Measurements from ENCODE around the gene KDM4B.

The KDM4B gene

GRCh38 chr19:4988770-4989251, 19.9 kb downstream of the KDM4B start:
- no peak for TF ChIP-seq CTCF (IDR thresholded peaks at IDR 0.05; ENCODE audit: control insufficient read depth, insufficient read depth, low read depth, low read length, missing control alignments)
- DNase-seq (ENCODE audit: low read depth) = no peak
- no peak overlapping the region for H3K4me3 ChIP-seq (ENCODE audit: control insufficient read depth, low read depth, low read length)

DNA sequence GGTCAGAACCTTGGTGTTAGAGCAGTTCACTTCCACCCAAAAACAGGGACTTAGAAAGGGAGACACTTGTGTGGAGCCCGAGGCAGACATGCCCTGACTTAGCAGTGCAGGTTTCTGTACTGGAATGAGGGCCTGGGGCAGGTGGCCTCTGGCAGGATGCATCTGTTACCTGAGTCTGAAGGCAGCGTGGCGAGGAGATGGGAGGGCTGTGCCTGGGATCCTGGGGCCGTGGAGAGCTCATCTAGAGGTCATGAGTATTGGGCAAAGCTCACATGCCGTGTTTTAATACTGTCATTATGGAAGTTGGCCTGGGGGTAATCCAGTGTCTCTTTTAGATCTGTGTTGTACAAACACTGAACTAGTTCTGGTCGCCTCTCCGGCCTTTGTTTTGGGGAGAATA, 21.4 kb downstream of the KDM4B start:
- no peak for DNase-seq (ENCODE audit: low read depth)
- TF ChIP-seq CTCF (IDR thresholded peaks at IDR 0.05; ENCODE audit: control insufficient read depth, insufficient read depth, low read depth, low read length, missing control alignments) = no peak
- no peak overlapping the region for H3K4me3 ChIP-seq (ENCODE audit: control insufficient read depth, low read depth, low read length)

GRCh38 chr19:4991538-4991937, 22.6 kb downstream of the KDM4B start:
- no peak for TF ChIP-seq CTCF (IDR thresholded peaks at IDR 0.05; ENCODE audit: control insufficient read depth, insufficient read depth, low read depth, low read length, missing control alignments)
- no peak overlapping the region for H3K4me3 ChIP-seq (ENCODE audit: control insufficient read depth, low read depth, low read length)
- no peak for DNase-seq (ENCODE audit: low read depth)

GRCh38 chr19:4991996-4992698, 23.2 kb downstream of the KDM4B start:
- no peak overlapping the region for H3K4me3 ChIP-seq (ENCODE audit: control insufficient read depth, low read depth, low read length)
- DNase-seq (ENCODE audit: low read depth) = no peak
- TF ChIP-seq CTCF (IDR thresholded peaks at IDR 0.05; ENCODE audit: control insufficient read depth, insufficient read depth, low read depth, low read length, missing control alignments) = no peak

DNA sequence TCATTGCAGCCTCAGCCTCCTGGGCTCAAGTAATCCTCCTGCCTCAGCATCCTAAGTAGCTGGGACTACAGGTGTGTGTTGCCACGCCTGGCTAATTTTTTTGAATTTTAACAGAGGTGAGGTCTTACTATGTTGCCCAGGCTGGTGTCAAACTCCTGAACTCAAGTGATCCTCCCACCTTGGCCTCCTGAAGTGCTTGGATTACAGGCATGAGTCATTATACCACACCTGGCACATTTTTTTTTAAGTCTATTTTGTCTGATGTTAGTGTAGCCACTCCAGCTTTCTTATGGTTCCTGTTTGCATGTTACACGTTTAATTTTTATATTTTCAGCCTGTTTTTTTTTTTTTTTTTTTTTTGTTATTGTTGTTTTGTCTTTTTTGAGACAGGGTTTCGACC, 24.8 kb downstream of the KDM4B start:
- TF ChIP-seq CTCF (IDR thresholded peaks at IDR 0.05; ENCODE audit: control insufficient read depth, insufficient read depth, low read depth, low read length, missing control alignments) = no peak
- no peak overlapping the region for H3K4me3 ChIP-seq (ENCODE audit: control insufficient read depth, low read depth, low read length)
- DNase-seq (ENCODE audit: low read depth) = no peak

GRCh38 chr19:4996701-4997100, 27.8 kb downstream of the KDM4B start:
- TF ChIP-seq CTCF (IDR thresholded peaks at IDR 0.05; ENCODE audit: control insufficient read depth, insufficient read depth, low read depth, low read length, missing control alignments) = no peak
- no peak for DNase-seq (ENCODE audit: low read depth)
- H3K4me3 ChIP-seq (ENCODE audit: control insufficient read depth, low read depth, low read length) = no peak overlapping the region
